Hematopoietic multipotent progenitor cell treated with erythropoietin and hydrocortisone succinate and interleukin-3 and kit ligand, for 15 days (in vitro differentiated cells): ENCODE measurements around the gene LRIG2.
"Not testable (repeated sequence)": the region's sequence is repeated elsewhere in the genome, so short reads cannot be mapped to it uniquely, and the experiment has no call there.

Experiments used
- DNase-seq: peaks from one replicate; pipeline ENCODE4 v3.0.0-alpha.2; 2015; ENCODE audit warnings: low spot score

Gene LRIG2

GRCh38 chr1:113058941-113059706 is 13.9 kb upstream of the LRIG2 start:
- no peak for DNase-seq

GRCh38 chr1:113063456-113063855 is 9.5 kb upstream of the LRIG2 start:
- DNase-seq, result not testable (repeated sequence)

- DNase-seq, result peak; percentile 30
Measured at GRCh38 chr1:113072141-113072756, 749 bp upstream of the LRIG2 start.

DNA sequence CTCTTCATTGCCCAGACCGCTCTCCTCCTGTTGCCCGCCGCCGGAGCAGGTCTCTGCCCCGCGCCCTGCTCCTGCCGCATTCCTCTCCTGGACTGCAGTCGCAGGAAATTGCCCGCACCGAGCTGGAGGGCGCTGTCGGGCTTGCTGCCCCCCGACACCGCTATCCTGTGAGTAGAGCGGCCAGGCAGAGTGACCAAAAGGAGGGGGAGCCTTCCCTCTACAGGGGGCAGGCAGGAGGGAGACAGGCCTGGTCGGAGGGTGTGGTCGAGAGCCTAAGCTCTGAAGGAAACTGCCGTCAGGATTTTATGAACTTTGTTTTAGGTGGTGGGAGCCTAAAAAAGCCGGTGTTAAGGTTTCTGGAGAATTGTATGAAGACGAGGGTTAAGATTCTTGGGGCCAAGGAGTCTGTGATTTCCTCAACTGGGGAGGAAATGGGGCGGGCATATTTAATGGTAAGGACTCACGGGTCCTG is 517 bp downstream of the LRIG2 start:
- DNase-seq, result no peak

DNA sequence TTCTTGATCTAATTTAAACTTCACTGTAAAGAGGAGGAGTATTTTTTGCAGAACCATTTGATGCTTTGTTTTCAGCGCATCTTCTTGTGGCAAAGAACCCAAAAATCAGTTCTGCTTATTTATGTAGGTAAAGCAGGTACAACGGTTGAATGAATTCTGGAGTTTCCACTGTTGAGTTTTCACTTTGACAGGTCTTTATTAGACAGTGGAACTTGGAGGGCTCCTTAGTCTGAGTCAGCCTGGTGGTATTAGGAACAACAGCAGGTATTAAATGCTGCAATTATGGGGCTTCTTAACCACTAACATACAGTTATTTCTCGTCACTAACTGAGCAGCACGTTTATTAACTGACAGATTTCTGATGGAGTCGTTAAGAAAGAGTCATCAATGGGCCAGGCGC is 1.2 kb downstream of the LRIG2 start:
- DNase-seq, result no peak

- DNase-seq, result not testable (repeated sequence)
Measured at GRCh38 chr1:113077978-113078377, 5.0 kb downstream of the LRIG2 start.

DNA sequence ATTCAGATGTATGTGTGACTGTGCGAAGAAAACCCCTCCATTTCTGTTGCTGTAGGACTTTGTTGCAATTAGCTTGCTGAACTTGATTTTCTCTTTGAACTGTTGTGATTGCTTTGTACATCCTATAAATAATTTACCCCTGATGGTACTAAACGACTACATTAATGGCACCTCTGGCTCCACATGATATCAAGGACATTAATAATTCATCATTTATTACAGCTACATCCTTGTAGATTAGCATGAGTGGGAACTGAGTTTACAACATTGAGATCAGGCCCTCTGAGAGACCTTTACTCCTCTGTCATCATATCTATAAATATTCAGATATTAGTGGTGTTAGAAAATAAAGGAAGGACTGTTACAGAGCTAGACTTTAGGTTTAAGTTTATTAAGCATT is 13.5 kb downstream of the LRIG2 start:
- no peak for DNase-seq

DNA sequence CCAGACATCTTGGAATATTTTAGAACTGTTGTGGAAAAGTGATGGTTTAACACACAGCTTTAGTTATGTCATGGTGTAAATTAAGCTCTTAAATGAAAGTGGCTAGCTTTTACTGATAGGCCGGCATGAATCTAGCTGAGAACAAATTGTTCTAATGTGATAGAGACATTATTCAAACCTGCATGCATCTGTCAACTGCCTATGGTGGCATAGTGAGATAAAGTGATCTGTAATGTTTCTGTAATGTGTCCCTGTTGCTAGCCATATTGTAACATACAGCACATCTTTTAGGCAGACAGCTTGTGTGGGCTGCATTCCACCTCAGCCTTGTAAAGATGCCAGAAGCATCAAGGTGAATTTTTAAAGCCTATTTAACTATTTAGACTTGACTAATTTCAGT is 16.0 kb downstream of the LRIG2 start:
- DNase-seq, result peak; percentile 23

DNA sequence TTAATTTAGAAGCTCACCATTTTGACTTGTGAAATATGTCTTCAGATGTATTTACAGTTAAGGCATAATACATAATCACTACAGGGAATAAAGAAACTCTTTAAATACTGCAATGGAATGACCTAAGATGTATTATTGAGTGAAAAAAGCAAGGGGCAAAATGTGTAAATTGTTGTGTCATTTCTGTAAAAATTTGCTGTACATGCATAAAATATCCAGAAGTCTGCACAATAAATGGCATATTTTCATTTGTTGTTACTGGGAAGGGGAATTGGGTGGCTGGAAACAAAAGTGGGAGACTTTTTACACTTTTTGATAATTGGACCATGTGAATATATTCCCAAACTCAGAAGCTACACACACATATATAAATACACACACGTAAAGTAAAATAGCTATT is 17.1 kb downstream of the LRIG2 start:
- no peak for DNase-seq

DNA sequence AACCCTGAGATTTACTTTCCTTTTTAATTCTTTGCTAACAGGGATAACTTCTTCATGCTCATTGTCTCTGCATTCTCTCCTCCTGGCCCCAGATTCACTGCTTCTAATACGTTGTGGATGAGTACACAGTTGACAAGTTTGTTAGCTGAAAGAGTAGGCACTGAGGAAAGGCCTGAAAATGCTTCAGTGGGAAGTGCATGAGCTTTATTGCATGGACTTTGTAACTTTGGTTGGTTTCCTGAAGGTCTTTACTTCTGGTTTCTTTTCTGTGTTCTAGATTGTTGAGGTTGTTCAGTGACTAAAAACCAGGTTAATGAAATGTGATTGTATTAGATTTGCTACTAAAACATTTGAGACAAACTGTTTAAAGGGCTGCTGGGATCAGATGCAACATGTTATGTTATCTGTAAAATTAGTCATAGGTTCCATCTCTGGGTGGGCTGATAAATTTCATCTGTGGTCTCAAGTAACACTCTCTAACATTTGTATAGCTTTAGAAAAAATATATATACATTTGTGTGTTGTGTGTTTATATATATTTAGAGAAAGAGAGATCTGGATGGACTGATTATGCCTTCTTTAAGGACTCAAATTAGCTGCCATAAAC is 19.1 kb downstream of the LRIG2 start:
- DNase-seq, result no peak

DNA sequence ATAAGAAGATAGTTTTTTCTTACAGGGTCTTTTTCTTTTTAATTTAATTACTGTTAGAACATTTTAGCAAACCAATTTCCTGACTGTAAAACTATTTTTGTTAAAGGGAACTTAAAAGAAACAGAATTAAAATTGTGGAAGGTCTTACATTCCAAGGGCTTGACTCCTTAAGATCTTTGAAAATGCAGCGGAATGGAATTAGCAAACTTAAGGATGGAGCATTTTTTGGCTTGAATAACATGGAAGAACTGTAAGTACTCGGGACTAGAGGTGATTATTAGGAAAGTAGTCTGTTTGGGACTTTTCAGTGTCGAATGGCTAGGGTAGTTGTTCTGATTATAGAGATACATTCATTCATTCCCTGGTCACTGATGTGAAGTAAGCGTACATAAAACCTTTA is 21.5 kb downstream of the LRIG2 start:
- DNase-seq, result no peak

DNA sequence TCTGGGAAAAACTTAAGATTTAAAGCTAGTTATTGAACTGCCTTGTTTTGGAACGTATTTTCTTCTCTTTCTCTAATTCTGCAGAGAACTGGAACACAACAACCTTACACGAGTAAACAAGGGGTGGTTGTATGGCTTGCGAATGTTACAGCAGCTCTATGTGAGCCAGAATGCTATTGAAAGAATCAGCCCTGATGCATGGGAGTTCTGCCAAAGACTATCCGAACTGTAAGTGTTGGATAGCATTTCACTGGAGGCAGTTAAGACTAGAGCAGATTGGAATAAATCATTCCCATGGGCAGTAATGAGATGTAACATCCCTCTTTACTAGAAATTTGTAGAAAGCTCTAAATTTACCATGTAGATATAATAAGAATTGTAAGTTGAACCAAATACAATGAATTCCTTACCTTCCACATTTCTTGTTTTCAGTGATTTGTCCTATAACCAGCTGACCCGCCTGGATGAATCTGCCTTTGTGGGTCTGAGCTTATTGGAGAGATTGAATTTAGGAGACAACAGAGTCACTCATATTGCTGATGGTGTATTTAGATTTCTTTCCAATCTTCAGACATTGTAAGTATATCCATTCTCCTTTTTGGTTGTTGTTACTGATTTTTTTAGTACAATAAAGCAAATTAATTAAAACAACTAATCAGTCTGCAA is 22.9 kb downstream of the LRIG2 start:
- DNase-seq, result no peak

DNA sequence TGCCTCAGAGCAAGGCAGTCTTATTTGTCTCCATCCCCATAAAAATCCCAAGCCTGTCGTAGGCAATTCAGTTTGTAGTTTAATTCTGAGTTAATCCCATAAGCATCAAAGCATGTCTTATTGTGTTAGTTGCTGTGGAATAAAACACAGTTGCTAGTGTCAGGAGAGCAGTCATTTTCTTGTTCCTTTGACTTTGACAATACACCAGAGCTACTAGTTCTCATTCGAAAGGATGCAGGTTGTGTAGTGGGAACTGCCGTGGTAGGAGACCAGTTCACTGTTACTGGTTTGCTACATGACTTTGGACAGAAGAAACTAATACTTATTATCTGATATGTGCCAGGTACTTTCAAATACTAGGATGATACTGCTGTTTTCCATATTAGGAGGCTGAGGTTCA is 23.5 kb downstream of the LRIG2 start:
- DNase-seq, result no peak

DNA sequence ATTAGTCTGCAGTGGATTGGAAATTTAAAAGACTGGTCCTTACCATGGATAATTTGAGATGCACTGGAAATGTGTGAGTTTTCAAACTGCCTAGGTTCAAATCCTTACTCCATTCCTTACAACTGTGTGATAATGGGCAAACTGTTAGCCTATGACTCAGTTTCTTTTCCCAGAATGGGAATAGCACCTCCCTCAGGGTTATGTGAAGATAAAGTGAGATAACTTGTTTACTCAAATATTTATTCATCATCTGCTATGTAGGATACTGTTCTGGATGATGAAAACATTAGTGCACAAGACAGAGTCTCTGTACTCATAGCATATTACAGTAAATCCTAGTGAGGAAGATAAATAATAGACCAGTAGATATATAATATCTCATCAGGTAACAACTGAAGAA is 28.6 kb downstream of the LRIG2 start:
- DNase-seq, result no peak

GRCh38 chr1:113103048-113103447 is 30.1 kb downstream of the LRIG2 start:
- no peak for DNase-seq

GRCh38 chr1:113103977-113104376 is 31.0 kb downstream of the LRIG2 start:
- no peak for DNase-seq

DNA sequence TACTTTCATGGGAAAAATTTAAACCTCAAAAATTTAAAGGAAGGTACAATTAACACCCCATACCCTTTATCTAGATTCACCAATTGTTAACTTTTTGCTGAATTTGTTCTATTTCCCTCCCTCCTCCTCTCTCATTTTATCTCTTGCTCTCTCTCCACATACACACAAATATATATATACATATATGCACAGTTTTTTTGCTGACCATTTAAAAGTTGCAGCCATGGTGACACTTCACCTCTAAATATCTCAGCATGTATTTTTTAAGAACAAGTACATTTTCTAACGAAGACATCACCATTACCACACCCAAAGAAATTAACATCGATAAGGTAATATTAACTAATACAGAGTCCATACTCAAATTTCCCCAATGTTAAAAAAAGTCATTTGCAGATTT is 33.9 kb downstream of the LRIG2 start:
- DNase-seq, result no peak

- no peak for DNase-seq
Measured at GRCh38 chr1:113109908-113110554, 37.0 kb downstream of the LRIG2 start.

GRCh38 chr1:113118266-113118665 is 45.3 kb downstream of the LRIG2 start:
- DNase-seq, result no peak

DNA sequence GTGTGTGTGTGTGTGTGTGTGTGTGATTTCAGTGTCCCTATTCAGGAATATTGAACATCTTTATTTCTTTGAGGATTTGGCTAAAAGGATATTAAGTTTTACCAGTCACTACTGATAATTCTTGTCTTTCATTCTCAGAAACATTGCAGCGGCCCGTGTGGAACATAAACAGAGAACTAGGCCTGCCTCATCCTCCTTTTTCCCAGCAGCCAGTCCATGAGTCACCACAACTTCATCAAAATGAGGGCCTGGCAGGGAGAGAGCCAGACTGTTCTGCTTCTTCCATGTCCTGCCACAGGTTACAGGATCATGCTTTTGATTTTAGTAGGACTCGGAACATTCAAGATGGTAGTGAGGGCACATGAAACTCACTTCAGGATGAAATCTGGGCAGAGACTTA is 50.7 kb downstream of the LRIG2 start:
- no peak for DNase-seq

- no peak for DNase-seq
Measured at GRCh38 chr1:113124366-113124765, 51.4 kb downstream of the LRIG2 start.

GRCh38 chr1:113125517-113125916 is 52.5 kb downstream of the LRIG2 start:
- no peak for DNase-seq
